Stimulated activated CD4-positive, alpha-beta T cell treated with anti-CD3 and anti-CD28 coated beads, TNF-alpha, amount 100 ng/mL, for 4 hours (primary cell): ENCODE results near the gene ERMAP.
"Not testable (repeated sequence)": the region's sequence is repeated elsewhere in the genome, so short reads cannot be mapped to it uniquely, and the experiment has no call there.

Source experiments
- DNase-seq, 3 experiments: peaks; one replicate each; pipeline ENCODE4 v3.0.0-alpha.2; 2020; ENCODE audit warnings: low read depth in 3 of 3

The ERMAP gene

GRCh38 chr1:42873108-42873507, 56.2 kb downstream of the ERMAP start:
- not testable (repeated sequence) for DNase-seq

DNA sequence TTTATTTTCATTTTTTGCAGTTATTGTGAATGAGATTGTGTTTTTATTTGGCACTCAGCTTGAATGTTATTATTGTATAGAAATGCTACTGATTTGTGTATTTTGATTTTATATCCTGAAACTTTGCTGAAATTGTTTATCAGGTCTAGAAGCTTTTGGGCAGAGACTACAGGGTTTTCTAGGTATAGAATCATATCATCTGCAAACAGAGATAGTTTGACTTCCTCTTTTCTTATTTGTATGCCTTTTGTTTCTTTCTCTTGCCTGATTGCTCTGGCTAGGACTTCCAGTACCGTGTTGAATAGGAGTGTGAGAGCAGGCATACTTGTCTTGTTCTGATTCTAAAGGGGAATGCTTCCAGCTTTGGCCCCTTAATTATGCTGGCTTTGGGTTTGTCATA, 56.7 kb downstream of the ERMAP start:
- no peak for DNase-seq

DNA sequence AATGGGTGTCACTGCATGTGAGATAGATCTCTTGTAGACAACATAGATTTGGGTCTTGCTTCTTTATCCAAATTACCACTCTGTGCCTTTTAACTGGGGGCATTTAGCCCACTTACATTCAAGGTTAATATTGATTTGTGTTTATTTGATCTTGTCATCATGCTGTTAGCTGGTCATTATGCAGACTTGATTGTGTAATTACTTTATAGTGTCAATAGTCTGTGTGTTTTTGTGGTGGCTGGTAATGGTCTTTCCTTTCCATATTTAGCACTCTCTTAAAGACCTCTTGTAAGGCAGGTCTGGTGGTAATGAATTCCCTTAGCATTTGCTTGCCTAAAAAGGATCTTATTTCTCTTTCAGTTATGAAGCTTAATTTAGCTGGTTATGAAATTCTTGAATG, 59.1 kb downstream of the ERMAP start:
- DNase-seq: no peak

- no peak for DNase-seq
Observed at GRCh38 chr1:42877380-42877779, 60.5 kb downstream of the ERMAP start.

DNA sequence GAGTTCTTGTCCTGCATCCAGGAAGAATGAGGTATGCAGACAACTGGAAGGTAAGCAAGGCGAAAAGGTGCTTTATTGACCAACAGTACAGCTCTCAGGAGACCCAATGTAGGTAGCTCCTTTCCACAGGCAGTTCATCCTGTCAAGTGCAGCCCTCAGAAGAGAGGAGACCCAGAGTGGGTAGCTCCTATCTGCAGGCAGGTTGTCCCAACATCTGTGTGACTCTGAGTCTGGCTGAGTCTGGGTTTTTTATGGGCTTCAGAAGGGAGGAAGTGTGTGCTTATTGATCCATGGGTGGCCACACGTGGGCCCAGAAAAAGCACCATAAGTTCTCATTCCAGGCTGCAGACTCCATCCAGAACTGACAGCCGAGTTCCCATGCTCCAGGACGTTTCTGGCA, 63.5 kb downstream of the ERMAP start:
- no peak for DNase-seq

DNA sequence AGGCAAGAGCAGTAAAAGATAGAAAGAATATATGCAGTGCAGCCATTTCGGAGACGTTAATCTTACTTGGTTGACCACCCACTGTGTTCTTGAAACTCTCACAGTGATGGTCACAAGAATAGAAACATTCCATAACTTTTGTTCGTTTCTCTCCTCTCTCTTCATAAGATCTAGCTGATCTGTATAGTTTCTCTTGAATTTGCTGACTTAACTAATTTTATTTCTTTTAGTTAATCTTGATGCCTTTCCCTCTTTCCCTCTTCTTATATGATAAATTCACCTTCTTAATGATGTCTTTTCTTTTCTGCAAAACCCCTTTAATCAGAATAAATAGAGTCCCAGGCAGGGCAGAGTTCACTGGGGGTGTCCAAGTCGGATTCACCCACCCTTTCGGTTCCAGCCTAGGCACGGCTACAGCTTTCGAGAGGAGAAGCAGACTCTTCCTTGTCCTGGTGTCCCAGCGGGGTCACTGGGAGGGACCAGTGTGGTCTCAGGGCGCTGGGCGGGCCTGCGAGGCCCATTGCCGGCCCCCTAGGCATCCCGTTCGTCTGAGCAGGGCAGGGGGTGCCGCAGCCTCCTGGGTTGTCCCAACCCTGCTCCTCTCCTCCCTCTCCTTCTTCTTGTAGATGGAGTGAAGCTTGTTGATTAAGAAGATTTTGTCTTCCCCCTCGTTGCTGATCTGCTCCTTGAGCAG, 69.3 kb downstream of the ERMAP start:
- no peak for DNase-seq

DNA sequence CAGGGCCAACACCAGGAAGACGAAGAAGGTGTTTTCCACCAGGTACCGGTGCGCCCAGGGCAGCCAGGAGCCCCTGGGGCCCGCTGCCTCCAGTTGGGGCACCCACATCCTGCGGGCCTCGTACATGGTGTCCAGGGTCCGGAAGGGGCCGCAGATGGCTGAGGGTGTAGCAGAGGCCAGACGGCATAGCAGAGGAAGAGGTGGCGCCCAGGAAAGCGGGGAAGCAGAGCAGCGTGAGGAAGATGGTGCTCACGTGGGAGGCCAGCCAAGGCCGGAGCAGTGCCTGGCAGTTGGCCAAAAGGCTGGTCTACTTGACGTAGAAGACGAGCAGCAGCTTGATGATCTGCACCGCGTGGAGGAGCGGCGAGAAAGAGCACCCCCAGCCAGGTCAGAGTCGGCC, 69.9 kb downstream of the ERMAP start:
- DNase-seq: no peak

DNA sequence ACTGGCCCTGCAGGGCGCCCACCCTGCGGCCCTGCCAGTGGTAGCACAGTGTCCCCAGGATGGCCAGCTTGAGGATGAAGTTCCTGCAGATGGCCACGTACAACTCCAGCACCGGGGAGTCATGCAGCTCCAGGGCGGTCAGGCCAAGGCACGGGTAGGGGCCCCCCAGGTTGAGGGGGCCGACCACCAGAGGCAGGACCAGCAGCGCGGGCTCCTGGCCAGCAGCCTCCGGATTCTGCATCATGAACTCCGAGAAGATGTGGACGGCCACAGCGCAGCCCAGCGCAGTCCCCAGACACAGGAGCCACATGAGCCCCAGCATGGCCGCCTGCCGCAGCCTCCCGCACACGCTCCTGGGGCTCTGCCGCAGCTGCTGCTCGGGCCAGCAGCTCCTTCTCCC, 70.4 kb downstream of the ERMAP start:
- DNase-seq: no peak

DNA sequence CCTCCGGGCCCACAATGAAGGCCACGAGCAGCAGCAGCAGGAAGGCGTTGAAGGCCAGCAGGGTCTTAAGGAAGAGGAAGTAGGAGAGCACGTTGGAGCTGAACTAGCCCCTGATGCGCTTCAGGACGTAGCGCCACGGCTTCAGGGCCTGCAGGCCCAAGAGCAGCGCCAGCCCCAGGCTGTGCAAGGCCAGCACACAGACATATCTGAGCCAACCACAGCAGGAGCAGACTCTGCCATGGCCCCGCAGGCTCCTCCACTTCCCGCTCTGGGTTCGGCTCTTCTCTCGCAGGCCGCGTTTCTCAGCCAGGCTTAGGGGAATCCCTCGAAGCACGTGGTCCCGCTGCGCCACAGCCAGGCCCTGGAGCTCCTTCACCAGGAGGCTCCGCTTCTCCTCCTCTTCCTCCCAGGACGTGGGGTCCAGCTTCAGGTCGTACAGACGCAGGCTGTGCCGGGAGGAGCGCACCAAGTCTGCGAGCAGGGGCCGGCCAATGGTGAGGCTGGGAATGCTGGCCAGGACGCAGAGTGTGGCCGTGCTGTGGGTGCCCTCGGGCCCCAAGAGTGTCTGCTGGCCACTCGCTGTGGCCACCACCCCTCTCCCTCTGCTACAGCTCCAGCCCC, 71.2 kb downstream of the ERMAP start:
- no peak for DNase-seq

GRCh38 chr1:42889264-42889663, 72.3 kb downstream of the ERMAP start:
- DNase-seq: no peak

GRCh38 chr1:42891465-42892138, 74.7 kb downstream of the ERMAP start:
- DNase-seq: no peak
